ENCODE measurements around the gene RGL1. TPM values are rescaled to one million over a fixed set of nuclear protein-coding genes. Genes with fewer than 3 reads are reported as not detected.

The RGL1 gene
- total RNA-seq, 4 donors from 2014 or later = 57.3 to 81.8 (median 68.1) TPM

DNA sequence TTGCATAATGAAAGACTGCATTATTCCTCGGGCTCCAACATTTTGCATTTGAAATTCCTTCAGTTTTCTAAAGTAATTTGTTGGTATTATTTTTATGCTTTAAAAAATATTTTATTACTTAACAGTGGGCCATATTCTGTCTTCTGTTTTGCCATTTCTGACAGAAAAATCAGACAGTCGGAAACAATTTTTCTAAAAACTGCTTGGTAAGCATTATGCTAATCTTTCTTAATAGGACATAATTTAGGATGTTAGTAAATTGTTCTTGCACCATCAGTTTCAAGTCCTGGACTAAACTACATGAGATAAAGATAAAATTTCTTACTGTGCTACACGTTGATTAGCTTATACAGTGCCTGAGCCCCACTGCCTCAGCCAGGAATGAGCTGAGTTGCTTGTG, 11.2 kb downstream of the RGL1 start:
- Histone ChIP-seq H3K36me3 (no peaks in the 10 kb centered on the region), H3K27me3 (no peaks in the 10 kb centered on the region), H3K9me3 (no peaks in the 10 kb centered on the region), H3K4me3 (no peak overlapping the region), H3K4me1 (peaks cover 0 to 97% (median 38%) of the 10 kb centered on the region in 4 donors), H3K27ac (peak overlapping the region in 2 of 4 donors; percentile 76 to 82)
- no peak for TF ChIP-seq POLR2A (IDR thresholded peaks at IDR 0.05)
- no peak for TF ChIP-seq EP300 (IDR thresholded peaks at IDR 0.05)
- TF ChIP-seq CTCF (IDR thresholded peaks at IDR 0.05) = no peak
- no peak for DNase-seq (ENCODE audit: low spot score in 2 of 2)
- 40 to 47% methylated on average over 3 of the region's 3 CpGs for WGBS, 2 donors

- TF ChIP-seq EP300 (IDR thresholded peaks at IDR 0.05) (no peak), POLR2A (IDR thresholded peaks at IDR 0.05) (no peak), CTCF (IDR thresholded peaks at IDR 0.05) (no peak)
- WGBS, 2 donors = 14 to 22% methylated on average over 5 of the region's 5 CpGs
- H3K27me3 ChIP-seq = no peaks in the 10 kb centered on the region
- H3K9me3 ChIP-seq = no peaks in the 10 kb centered on the region
- no peaks in the 10 kb centered on the region for H3K36me3 ChIP-seq
- H3K27ac ChIP-seq = peak overlapping the region; percentile 16 to 82 (median 62)
- no peak for DNase-seq (ENCODE audit: low spot score in 2 of 2)
- H3K4me3 ChIP-seq = no peak overlapping the region
- H3K4me1 ChIP-seq = peaks cover 0 to 97% (median 42%) of the 10 kb centered on the region in 4 donors
Observed at GRCh38 chr1:183817576-183818288, 12.8 kb downstream of the RGL1 start.

- H3K27ac ChIP-seq = peak overlapping the region in 2 of 4 donors; percentile 76 to 82
- WGBS, 2 donors = 75 to 89% methylated on average over 1 of the region's 1 CpG
- H3K9me3 ChIP-seq = no peaks in the 10 kb centered on the region
- no peak for DNase-seq (ENCODE audit: low spot score in 2 of 2)
- no peaks in the 10 kb centered on the region for H3K36me3 ChIP-seq
- no peaks in the 10 kb centered on the region for H3K27me3 ChIP-seq
- TF ChIP-seq CTCF (IDR thresholded peaks at IDR 0.05) (no peak), POLR2A (IDR thresholded peaks at IDR 0.05) (no peak), EP300 (IDR thresholded peaks at IDR 0.05) (no peak)
- no peak overlapping the region for H3K4me3 ChIP-seq
- peaks cover 0 to 93% (median 37%) of the 10 kb centered on the region in 4 donors for H3K4me1 ChIP-seq
Observed at GRCh38 chr1:183819059-183819458, 14.1 kb downstream of the RGL1 start.

DNA sequence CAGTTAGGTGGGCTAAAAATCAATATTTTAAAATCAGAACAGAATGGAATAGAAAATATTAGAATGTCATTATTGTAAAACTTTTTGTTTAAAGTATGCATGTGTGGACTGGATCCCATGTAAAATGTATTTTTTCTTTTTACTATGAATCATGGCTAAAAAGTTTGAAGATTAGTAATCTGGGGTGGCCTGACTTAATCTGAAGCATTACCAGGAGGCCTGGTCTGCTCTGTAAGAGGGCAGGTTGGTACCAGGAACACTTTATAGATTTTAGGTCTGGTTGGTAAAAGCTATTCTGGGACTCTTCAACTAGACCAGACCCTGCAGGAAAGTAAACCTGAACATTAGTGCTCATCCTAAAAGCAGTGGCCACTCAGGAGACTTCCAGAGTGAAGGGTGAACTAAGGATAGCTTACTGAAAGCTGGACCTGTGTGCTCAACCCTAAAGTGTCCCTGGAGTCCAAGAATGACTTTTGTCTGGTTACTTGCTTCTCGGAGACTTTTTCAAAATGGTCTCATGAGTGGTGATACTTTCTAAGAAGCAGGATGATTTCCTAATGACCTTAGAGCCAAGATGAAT, 16.5 kb downstream of the RGL1 start:
- 40 to 67% methylated on average over 1 of the region's 1 CpG for WGBS, 2 donors
- no peak overlapping the region for H3K4me3 ChIP-seq
- peak overlapping the region in 2 of 4 donors; percentile 41 to 85 for H3K27ac ChIP-seq
- no peaks in the 10 kb centered on the region for H3K36me3 ChIP-seq
- H3K9me3 ChIP-seq = no peaks in the 10 kb centered on the region
- peaks cover 0 to 89% (median 30%) of the 10 kb centered on the region in 4 donors for H3K4me1 ChIP-seq
- TF ChIP-seq CTCF (IDR thresholded peaks at IDR 0.05) = no peak
- TF ChIP-seq EP300 (IDR thresholded peaks at IDR 0.05) = no peak
- TF ChIP-seq POLR2A (IDR thresholded peaks at IDR 0.05) = no peak
- H3K27me3 ChIP-seq = no peaks in the 10 kb centered on the region
- no peak for DNase-seq (ENCODE audit: low spot score in 2 of 2)

Measured in tibial nerve (tissue), 4 donors.